ENCODE measurements around the gene SVEP1. TPM values are rescaled to one million over a fixed set of nuclear protein-coding genes. Genes with fewer than 3 reads are reported as not detected.

SVEP1 gene
- total RNA-seq, 1 experiment from 2014 or later = 21.9 TPM

GRCh38 chr9:110601098-110601497 is 21.6 kb upstream of the SVEP1 start:
- intact Hi-C loops (cut with micrococcal nuclease) = no loop called here
- H3K36me3 Mint-ChIP-seq (ENCODE audit: insufficient read depth, unreplicated experiment) = peaks cover 5% of the 10 kb centered on the region
- BruUV-seq (replicated peaks) = no TSS peak
- CTCF ChIA-PET = interaction anchor here (1.6 kb wide), 1 partner anchor 418 kb away, joined by 3 read pairs; no protein-coding TSS in a partner anchor
- peaks cover 10% of the 10 kb centered on the region for H3K4me1 Mint-ChIP-seq (ENCODE audit: insufficient read depth, unreplicated experiment)
- H3K27ac Mint-ChIP-seq (ENCODE audit: low read depth, unreplicated experiment) = no peak overlapping the region
- peaks cover 8% of the 10 kb centered on the region for H3K9me3 Mint-ChIP-seq (ENCODE audit: unreplicated experiment)
- no peak for DNase-seq (ENCODE audit: unreplicated experiment)
- POLR2A ChIA-PET = interaction anchor here (0.9 kb wide), 2 partner anchors 22 to 26 kb away, joined by 3 read pairs; partner anchors contain the start of gene SVEP1
- no peak overlapping the region for H3K4me3 Mint-ChIP-seq (ENCODE audit: unreplicated experiment)
- no peaks in the 10 kb centered on the region for H3K27me3 Mint-ChIP-seq (ENCODE audit: insufficient read depth, unreplicated experiment)
- no peak for TF ChIP-seq CTCF (IDR thresholded peaks at IDR 0.05; ENCODE audit: unreplicated experiment)

- H3K36me3 Mint-ChIP-seq (ENCODE audit: insufficient read depth, unreplicated experiment) = peaks cover 5% of the 10 kb centered on the region
- BruUV-seq (replicated peaks) = no TSS peak
- DNase-seq (ENCODE audit: unreplicated experiment) = no peak
- no peak for TF ChIP-seq CTCF (IDR thresholded peaks at IDR 0.05; ENCODE audit: unreplicated experiment)
- intact Hi-C loops (cut with micrococcal nuclease) = no loop called here
- ChIA-PET CTCF (interaction anchor here (0.7 to 1.6 kb wide), 2 partner anchors 147 to 416 kb away, joined by 3 read pairs; no protein-coding TSS in a partner anchor), POLR2A (no interaction called here)
- H3K27ac Mint-ChIP-seq (ENCODE audit: low read depth, unreplicated experiment) = no peak overlapping the region
- peaks cover 10% of the 10 kb centered on the region for H3K4me1 Mint-ChIP-seq (ENCODE audit: insufficient read depth, unreplicated experiment)
- no peak overlapping the region for H3K4me3 Mint-ChIP-seq (ENCODE audit: unreplicated experiment)
- H3K27me3 Mint-ChIP-seq (ENCODE audit: insufficient read depth, unreplicated experiment) = no peaks in the 10 kb centered on the region
- H3K9me3 Mint-ChIP-seq (ENCODE audit: unreplicated experiment) = peaks cover 8% of the 10 kb centered on the region
Measured at GRCh38 chr9:110599468-110599867, 19.9 kb upstream of the SVEP1 start.

- BruUV-seq (replicated peaks) = no TSS peak
- POLR2A ChIA-PET = interaction anchor here (1.0 to 1.1 kb wide), 2 partner anchors 10 to 12 kb away, joined by 4 read pairs; no protein-coding TSS in a partner anchor
- Mint-ChIP-seq H3K36me3 (ENCODE audit: insufficient read depth, unreplicated experiment) (no peaks in the 10 kb centered on the region), H3K4me1 (ENCODE audit: insufficient read depth, unreplicated experiment) (peaks cover 8% of the 10 kb centered on the region), H3K9me3 (ENCODE audit: unreplicated experiment) (peaks cover 9% of the 10 kb centered on the region), H3K27me3 (ENCODE audit: insufficient read depth, unreplicated experiment) (no peaks in the 10 kb centered on the region), H3K27ac (ENCODE audit: low read depth, unreplicated experiment) (no peak overlapping the region), H3K4me3 (ENCODE audit: unreplicated experiment) (no peak overlapping the region)
- intact Hi-C loops (cut with micrococcal nuclease) = no loop called here
- no peak for DNase-seq (ENCODE audit: unreplicated experiment)
- CTCF ChIA-PET = interaction anchor here (0.6 to 0.9 kb wide), 2 partner anchors 31 to 689 kb away, joined by 3 to 4 read pairs; no protein-coding TSS in a partner anchor
- no peak for TF ChIP-seq CTCF (IDR thresholded peaks at IDR 0.05; ENCODE audit: unreplicated experiment)
Measured at GRCh38 chr9:110592044-110592830, 12.7 kb upstream of the SVEP1 start.

- CTCF ChIA-PET = interaction anchor here (0.9 kb wide), 1 partner anchor 32 kb away, joined by 3 read pairs; no protein-coding TSS in a partner anchor
- intact Hi-C loops (cut with micrococcal nuclease) = no loop called here
- POLR2A ChIA-PET = interaction anchor here (1.0 to 1.1 kb wide), 2 partner anchors 11 kb away, joined by 4 read pairs; no protein-coding TSS in a partner anchor
- H3K4me1 Mint-ChIP-seq (ENCODE audit: insufficient read depth, unreplicated experiment) = peaks cover 8% of the 10 kb centered on the region
- BruUV-seq (replicated peaks) = no TSS peak
- no peaks in the 10 kb centered on the region for H3K27me3 Mint-ChIP-seq (ENCODE audit: insufficient read depth, unreplicated experiment)
- H3K36me3 Mint-ChIP-seq (ENCODE audit: insufficient read depth, unreplicated experiment) = no peaks in the 10 kb centered on the region
- peaks cover 10% of the 10 kb centered on the region for H3K9me3 Mint-ChIP-seq (ENCODE audit: unreplicated experiment)
- TF ChIP-seq CTCF (IDR thresholded peaks at IDR 0.05; ENCODE audit: unreplicated experiment) = no peak
- DNase-seq (ENCODE audit: unreplicated experiment) = no peak
- H3K27ac Mint-ChIP-seq (ENCODE audit: low read depth, unreplicated experiment) = no peak overlapping the region
- H3K4me3 Mint-ChIP-seq (ENCODE audit: unreplicated experiment) = no peak overlapping the region
Measured at GRCh38 chr9:110591526-110591925, 12.0 kb upstream of the SVEP1 start.

All from MCF 10A (cell line).